ENCODE results near the gene TECPR2. TPM values are rescaled to one million over a fixed set of nuclear protein-coding genes. Genes with fewer than 3 reads are reported as not detected.
"Not testable (repeated sequence)": the region's sequence is repeated elsewhere in the genome, so short reads cannot be mapped to it uniquely, and the experiment has no call there.

TECPR2 gene
- total and polyA plus RNA-seq, 2 experiments from 2014 or later = 9.2 to 37.4 TPM

GRCh38 chr14:102532204-102532658, 169.5 kb downstream of the TECPR2 start:
- Histone ChIP-seq H3K27ac (no peak overlapping the region), H3K4me3 (no peak overlapping the region), H3K27me3 (no peaks in the 10 kb centered on the region), H3K9me3 (ENCODE audit: low read depth) (no peaks in the 10 kb centered on the region), H3K4me1 (ENCODE audit: low read depth) (no peaks in the 10 kb centered on the region), H3K36me3 (no peaks in the 10 kb centered on the region)
- TF ChIP-seq CTCF (IDR thresholded peaks at IDR 0.05; ENCODE audit: low read depth, low read length) = no peak
- peak in 1 of 2 donors; percentile 57 for DNase-seq (ENCODE audit: low read depth in 1 of 2, low spot score in 1 of 2)

- no peaks in the 10 kb centered on the region for H3K27me3 ChIP-seq
- H3K36me3 ChIP-seq = no peaks in the 10 kb centered on the region
- DNase-seq (ENCODE audit: low read depth in 1 of 2, low spot score in 1 of 2) = no peak
- H3K4me3 ChIP-seq = no peak overlapping the region
- no peak for TF ChIP-seq CTCF (IDR thresholded peaks at IDR 0.05; ENCODE audit: low read depth, low read length)
- no peaks in the 10 kb centered on the region for H3K9me3 ChIP-seq (ENCODE audit: low read depth)
- H3K27ac ChIP-seq = no peak overlapping the region
- no peaks in the 10 kb centered on the region for H3K4me1 ChIP-seq (ENCODE audit: low read depth)
Observed at GRCh38 chr14:102537981-102538601, 175.3 kb downstream of the TECPR2 start.

- no peaks in the 10 kb centered on the region for H3K36me3 ChIP-seq
- no peak for DNase-seq (ENCODE audit: low read depth in 1 of 2, low spot score in 1 of 2)
- H3K27ac ChIP-seq = no peak overlapping the region
- H3K4me1 ChIP-seq (ENCODE audit: low read depth) = no peaks in the 10 kb centered on the region
- TF ChIP-seq CTCF (IDR thresholded peaks at IDR 0.05; ENCODE audit: low read depth, low read length) = no peak
- H3K9me3 ChIP-seq (ENCODE audit: low read depth) = no peaks in the 10 kb centered on the region
- H3K27me3 ChIP-seq = peaks cover 2% of the 10 kb centered on the region
- no peak overlapping the region for H3K4me3 ChIP-seq
Observed at GRCh38 chr14:102538602-102539543, 176.1 kb downstream of the TECPR2 start.

GRCh38 chr14:102539544-102540314, 177.0 kb downstream of the TECPR2 start:
- Histone ChIP-seq H3K36me3 (no peaks in the 10 kb centered on the region), H3K9me3 (ENCODE audit: low read depth) (no peaks in the 10 kb centered on the region), H3K27me3 (peaks cover 10% of the 10 kb centered on the region), H3K4me3 (no peak overlapping the region), H3K27ac (no peak overlapping the region), H3K4me1 (ENCODE audit: low read depth) (no peaks in the 10 kb centered on the region)
- TF ChIP-seq CTCF (IDR thresholded peaks at IDR 0.05; ENCODE audit: low read depth, low read length) = no peak
- DNase-seq (ENCODE audit: low read depth in 1 of 2, low spot score in 1 of 2) = peak in 1 of 2 donors; percentile 98

GRCh38 chr14:102540315-102541028, 177.7 kb downstream of the TECPR2 start:
- Histone ChIP-seq H3K27me3 (peaks cover 18% of the 10 kb centered on the region), H3K27ac (no peak overlapping the region), H3K9me3 (ENCODE audit: low read depth) (no peaks in the 10 kb centered on the region), H3K36me3 (no peaks in the 10 kb centered on the region), H3K4me1 (ENCODE audit: low read depth) (no peaks in the 10 kb centered on the region), H3K4me3 (no peak overlapping the region)
- TF ChIP-seq CTCF (IDR thresholded peaks at IDR 0.05; ENCODE audit: low read depth, low read length) = no peak
- DNase-seq (ENCODE audit: low read depth in 1 of 2, low spot score in 1 of 2) = peak in 1 of 2 donors; percentile 91

- H3K27me3 ChIP-seq = peaks cover 24% of the 10 kb centered on the region
- H3K36me3 ChIP-seq; H3K27ac ChIP-seq; H3K9me3 ChIP-seq (ENCODE audit: low read depth); H3K4me3 ChIP-seq; DNase-seq (ENCODE audit: low read depth in 1 of 2, low spot score in 1 of 2); H3K4me1 ChIP-seq (ENCODE audit: low read depth): not testable (repeated sequence)
Observed at GRCh38 chr14:102541029-102541491, 178.3 kb downstream of the TECPR2 start.

Measured in cardiac muscle cell (in vitro differentiated cells and primary cell).